GM12878 (cell line): ENCODE data around the gene TRPM1.

Source experiments
- CREB1 ChIP-seq: IDR thresholded peaks from 2 replicates; pipeline ENCODE4 v1.6.1; 2012; ENCODE audit warnings: low read depth, mild to moderate bottlenecking, inconsistent platforms
- POLR2A ChIP-seq: IDR thresholded peaks from 2 replicates; pipeline ENCODE4 v1.6.1; 2011; ENCODE audit warnings: low read depth, mild to moderate bottlenecking, low read length
- SUZ12 ChIP-seq: fragments of 200-600 bp; sonication (generic); IDR thresholded peaks from one replicate; pipeline ENCODE4 v1.6.1; 2018; ENCODE audit warnings: antibody characterized with exemption, mild to moderate bottlenecking; ENCODE audit not compliant: unreplicated experiment

- no peak for TF ChIP-seq CREB1
- TF ChIP-seq POLR2A: no peak
- no peak for TF ChIP-seq SUZ12
Measured at GRCh38 chr15:31060429-31061140, 40.9 kb downstream of the TRPM1 start.
